H1 (cell line): ENCODE results near the gene BTBD10. TPM values are rescaled to one million over a fixed set of nuclear protein-coding genes. Genes with fewer than 3 reads are reported as not detected.

ENCODE experiments used
- EZH2 ChIP-seq: fragments of 200-600 bp; sonication (generic); IDR thresholded peaks from 2 replicates; pipeline ENCODE4 v1.7.1; 2012; ENCODE audit warnings: low read depth, mild to moderate bottlenecking, moderate library complexity, low read length, inconsistent platforms; ENCODE audit not compliant: severe bottlenecking
- GTF2F1 ChIP-seq: IDR thresholded peaks from 2 replicates; pipeline ENCODE4 v1.6.1; 2012; ENCODE audit warnings: low read depth, low read length, improper control_type of control experiment, borderline replicate concordance
- RBBP5 ChIP-seq: IDR thresholded peaks from 2 replicates; pipeline ENCODE4 v1.7.1; 2012; ENCODE audit warnings: low read depth, mild to moderate bottlenecking, inconsistent platforms, low read length, moderate library complexity, borderline replicate concordance
- RNF2 ChIP-seq: fragments of 200-900, 300-1000 bp; sonication (generic); IDR thresholded peaks from 2 replicates; pipeline ENCODE4 v1.7.1; 2016; ENCODE audit warnings: borderline replicate concordance, low read depth, mild to moderate bottlenecking, antibody characterized with exemption, low read length; ENCODE audit not compliant: poor library complexity, severe bottlenecking; ENCODE audit errors: missing control alignments
- SIRT6 ChIP-seq: IDR thresholded peaks from one replicate; pipeline ENCODE4 v1.7.1; 2012; ENCODE audit warnings: low read length, inconsistent platforms
- SP4 ChIP-seq: IDR thresholded peaks from 2 replicates; pipeline ENCODE4 v1.6.1; 2012; ENCODE audit warnings: low read length, inconsistent platforms
- polyA plus RNA-seq, 7 experiments: library from polyadenylated mRNA; depleted of rRNA in 3 of 7; stranded (reverse) in 5 of 7; unstranded in 2 of 7; fragments of >200 nt in 5 of 7; fragments of 200-250 nt in 2 of 7; gene quantifications; 1 replicate in 5 of 7; 2 replicates in 1 of 7; 4 replicates in 1 of 7; pipeline versions ENCODE4 v1.2.1 to v1.2.3, GENCODE V29; 2011 to 2013; ENCODE audit warnings: missing spikeins in 2 of 7, mixed read lengths in 2 of 7
- total RNA-seq: library from RNA; stranded (reverse); fragmentation: NEBNext Ultra II Directional; extraction: Animal tissue kit (Norgen Biotek cat#: 25700); gene quantifications from 2 replicates; pipeline ENCODE4 v1.2.1, GENCODE V29; 2021

Gene BTBD10
- total and polyA plus RNA-seq, 2 of the 8 experiments (the other 6 are each of a cell fraction or from before 2014, with no cell fraction given), result 13.8 to 22.2 TPM

GRCh38 chr11:13378316-13378715 is 84.7 kb downstream of the BTBD10 start (continued):
- TF ChIP-seq SIRT6 (no peak), EZH2 (no peak), SP4 (no peak), GTF2F1 (no peak), RBBP5 (no peak), RNF2 (no peak)
